ENCODE results near the gene MGAT4A.
"Not testable (repeated sequence)": the region's sequence is repeated elsewhere in the genome, so short reads cannot be mapped to it uniquely, and the experiment has no call there.

Gene MGAT4A

DNA sequence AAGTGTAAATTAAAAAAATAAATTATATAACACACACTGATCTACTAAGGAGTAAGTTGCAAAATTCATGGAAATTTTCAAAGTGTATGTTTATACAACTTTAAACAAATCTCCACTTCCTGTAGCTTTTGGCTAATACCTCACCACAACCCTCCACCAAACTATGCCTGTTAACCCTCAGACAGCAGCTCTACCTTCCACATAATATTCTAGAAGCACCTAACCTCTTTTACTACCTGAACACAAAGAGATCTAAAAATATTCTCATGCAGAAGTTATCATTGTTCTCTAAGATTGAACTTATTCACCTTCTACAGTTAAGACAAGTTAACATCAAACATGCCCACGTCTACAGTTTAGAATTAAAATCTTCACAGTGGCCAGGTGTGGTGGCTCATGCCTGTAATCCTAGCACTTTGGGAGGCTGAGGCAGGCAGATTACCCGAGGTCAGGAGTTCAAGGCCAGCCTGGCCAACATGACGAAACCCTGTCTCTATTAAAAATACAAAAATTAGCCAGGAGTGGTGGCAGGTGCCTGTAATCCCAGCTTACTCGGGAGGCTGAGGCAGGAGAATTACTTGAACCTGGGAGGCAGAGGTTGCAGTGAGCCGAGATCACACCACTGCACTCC, 2.7 kb downstream of the MGAT4A start:
- not testable (repeated sequence) for DNase-seq

DNA sequence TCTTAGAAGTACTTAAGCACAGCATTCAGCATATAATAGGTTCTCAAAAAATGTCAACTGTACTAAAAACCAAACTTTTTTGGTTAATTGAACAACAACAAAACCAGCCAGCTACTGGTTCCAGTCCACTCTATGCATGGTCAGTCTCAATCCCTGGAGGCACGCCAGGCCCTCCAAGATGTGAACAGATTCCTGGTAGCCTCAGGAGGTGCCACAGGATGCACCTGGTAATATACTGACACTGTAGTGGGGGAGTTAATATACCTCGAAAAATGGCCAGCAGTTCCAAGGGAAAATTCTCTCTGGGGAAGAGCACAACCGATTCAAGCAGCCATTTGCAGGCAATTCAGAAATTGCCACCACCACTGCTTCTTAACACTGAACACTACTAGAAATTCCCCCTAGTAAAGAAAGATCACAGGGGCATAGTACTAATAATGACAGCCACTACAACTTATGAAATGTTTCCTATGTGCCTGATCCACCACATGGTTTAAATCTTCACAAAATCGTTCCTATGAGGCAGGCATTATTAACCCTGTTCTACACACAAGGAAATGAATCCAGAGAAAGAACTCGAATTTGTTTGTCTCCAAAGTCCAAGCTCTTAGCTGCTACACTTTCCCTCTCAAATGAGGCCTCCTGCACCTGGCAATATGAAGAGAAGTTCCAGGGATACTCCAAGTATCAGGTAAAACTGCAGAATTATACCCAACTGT, 3.4 kb downstream of the MGAT4A start:
- no peak for DNase-seq

DNA sequence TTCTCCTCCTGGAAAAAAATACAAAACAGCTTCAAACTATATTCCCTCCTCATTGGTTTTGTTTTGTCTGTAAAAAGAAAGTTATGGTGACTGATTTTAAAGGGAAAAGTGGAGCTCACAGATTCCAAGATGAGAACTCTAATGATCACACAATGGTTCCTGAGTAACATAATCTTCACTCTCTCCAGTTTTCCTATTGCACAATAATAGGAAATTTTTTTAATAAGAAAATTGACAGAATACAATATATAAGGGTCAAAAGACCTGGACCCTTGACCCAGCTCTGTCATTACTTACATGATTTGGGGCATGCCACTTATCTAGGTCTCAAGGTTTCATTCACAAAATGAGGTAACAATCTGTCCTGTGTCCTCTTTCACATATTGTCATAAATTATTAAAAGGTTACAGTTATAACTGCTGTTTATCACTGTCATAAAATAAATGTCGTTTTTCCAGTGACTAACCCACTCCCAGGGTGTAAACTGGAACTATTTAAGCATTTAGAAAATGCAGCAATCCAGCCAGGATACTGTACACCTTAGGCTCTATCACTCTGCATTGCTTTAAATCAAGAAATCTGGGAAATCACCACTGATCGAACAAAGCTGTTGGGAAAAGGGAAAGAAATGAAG, 4.1 kb downstream of the MGAT4A start:
- DNase-seq: no peak

DNA sequence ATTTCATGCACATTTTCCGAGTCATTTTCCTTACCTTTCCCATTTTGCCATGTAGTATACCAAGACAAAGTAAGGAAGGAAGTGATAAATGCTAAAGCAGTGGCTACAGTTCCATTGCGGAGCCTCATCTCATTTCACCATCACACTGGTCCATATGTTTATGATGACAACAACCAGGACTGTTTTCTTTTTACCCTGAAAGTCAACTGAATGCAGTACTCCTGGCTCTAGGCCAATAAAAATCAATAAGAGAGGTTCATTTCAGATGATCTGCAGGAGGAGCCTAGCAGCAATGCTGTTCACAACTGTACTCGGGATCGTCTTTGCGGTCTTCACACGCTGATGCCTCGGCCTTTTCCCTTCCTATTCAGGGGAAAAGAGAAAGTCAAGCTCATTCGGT, 4.7 kb downstream of the MGAT4A start:
- no peak for DNase-seq

DNA sequence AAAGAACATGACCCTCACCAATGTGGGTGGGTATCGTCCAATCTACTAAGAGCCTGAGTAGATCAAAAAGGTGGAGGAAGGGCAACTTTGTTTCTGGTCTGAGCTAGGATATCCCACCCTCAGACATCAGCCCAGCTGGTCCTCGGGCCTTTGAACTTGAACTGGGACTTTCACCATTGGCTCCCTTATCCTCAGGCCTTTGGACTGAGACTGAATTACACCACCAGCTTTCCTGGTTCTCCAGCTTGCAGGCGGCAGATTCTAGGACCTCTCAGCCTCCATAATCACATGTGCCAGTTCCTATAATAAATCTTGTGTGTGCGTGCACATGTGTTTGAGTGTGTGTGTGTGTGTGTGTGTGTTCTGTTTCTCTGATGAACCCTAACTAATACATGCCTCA, 10.6 kb downstream of the MGAT4A start:
- DNase-seq: no peak

DNA sequence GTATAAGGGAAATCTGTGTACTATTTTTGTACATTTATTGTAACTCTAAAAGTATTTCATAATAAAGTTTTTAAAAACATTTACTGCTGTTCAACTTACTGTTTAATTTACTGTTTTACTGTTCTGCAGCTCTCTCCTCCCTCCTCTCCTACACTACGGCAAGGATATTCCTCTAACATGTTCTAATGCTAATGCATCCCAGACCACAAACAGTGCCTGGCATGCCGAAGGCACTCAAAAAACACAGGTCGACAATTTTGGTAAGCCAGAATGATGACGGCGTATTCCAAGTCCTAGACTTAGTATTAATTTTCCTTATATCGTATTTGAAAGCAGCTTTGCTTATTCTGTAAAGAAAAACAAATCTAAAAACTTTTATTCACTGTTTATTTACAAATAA, 13.3 kb downstream of the MGAT4A start:
- DNase-seq: no peak

DNA sequence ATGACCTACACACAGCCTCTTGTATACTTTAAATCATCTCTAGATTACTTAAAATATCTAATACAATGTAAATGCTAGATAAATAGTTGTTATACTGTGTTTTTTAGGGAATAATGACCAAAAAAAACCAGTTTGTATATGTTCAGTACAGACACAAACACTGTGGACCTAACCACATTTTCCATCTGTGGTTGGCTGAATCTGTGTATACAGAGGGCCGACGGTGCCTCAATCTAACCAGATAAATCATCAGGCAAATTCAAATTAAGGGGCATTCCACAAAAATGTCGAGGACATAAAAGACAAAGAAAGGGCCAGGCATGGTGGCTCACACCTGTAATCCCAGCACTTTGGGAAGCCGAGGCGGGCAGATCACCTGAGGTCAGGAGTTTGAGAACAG, 14.1 kb downstream of the MGAT4A start:
- DNase-seq: no peak

DNA sequence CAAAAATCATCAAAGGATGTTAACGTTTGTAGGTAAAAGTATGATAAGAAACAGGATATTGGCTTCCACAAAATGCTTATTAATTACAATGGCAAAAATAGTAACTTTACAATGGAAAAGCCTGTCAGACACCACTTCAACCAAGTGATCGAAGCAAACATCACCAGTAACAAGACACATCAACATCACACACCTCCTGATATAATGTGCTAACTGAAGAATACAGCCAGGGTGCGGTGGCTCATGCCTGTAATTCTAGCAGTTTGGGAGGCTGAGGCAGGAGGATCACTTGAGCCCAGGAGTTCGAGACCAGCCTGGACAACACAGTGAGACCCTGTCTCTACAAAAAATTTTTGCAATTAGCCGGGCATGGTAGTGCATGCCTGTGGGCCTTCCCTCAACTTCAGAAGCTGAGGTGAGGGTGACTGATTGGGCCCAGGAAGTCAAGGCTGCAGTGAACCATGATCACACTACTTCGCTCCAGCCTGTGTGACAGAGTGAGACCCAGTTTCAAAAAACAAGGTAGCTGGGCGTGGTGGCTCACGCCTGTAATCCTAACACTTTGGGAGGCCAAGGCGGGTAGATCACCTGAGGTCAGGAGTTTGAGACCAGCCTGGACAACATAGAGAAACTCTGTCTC, 15.0 kb downstream of the MGAT4A start:
- DNase-seq: peak; percentile 15

DNA sequence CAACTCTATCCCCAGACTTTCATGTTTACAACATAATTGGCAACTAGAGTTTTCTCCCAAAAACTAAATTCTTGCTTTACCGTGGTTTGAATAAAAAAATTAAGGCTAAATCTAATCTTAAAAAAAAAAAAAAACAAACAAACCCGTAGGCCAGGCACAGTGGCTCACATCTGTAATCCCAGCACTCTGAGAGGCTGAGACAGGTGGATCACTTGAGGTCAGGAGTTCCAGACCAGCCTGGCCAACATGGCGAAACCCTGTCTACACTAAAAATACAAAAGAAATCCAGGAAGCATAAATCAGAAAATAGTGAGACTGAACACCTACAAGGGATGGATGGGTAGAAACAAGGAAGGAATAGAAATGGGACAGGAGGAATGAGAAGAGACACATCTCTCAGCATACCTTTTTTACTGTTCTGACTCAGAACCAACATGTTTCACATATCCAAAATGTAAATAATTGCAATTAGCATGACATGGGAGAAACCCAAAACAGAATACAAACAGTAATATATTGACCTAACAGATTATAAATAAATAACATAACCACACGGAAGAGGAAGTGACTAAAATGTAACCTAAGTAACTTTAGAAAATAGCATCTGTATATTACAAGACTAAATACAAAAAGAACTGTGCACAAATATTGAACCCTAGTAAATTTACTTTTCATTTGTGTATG, 17.5 kb downstream of the MGAT4A start:
- no peak for DNase-seq

DNA sequence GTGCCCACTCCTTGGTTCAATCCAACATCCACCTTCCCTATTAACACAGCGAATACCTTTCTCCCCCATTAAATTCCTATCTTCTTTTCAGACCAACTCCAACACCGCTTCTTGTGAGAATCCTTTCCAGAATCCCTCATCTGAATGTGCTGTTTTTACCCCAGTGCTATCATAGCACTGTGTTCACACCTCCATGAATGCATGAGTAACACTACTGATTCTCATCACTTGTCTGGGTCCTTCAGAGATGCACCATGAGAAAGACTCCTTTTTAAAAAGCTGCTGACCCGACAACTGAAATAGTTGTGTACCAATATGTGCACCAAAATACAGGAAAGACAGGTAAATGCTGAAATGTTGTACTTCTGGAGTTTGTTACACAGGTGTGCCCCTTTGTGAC, 18.8 kb downstream of the MGAT4A start:
- no peak for DNase-seq

DNA sequence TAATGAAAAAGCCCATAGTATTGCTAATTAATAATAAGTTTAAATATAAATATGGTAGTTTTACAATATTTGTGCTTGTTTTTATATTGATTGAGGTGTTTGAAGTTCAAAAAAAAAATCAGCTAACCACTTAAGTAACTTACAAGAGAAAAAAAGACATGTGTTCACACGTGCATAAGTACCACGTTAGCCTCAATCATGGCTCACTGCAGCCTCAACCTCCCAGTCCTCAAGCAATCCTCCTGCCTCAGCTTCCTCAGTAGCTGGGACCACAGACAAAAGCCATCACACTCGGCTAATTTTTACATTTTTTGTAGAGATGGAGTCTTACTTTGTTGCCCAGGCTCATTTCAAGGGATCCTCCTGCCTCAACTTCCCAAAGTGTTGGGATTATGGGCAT, 19.4 kb downstream of the MGAT4A start:
- DNase-seq: no peak

DNA sequence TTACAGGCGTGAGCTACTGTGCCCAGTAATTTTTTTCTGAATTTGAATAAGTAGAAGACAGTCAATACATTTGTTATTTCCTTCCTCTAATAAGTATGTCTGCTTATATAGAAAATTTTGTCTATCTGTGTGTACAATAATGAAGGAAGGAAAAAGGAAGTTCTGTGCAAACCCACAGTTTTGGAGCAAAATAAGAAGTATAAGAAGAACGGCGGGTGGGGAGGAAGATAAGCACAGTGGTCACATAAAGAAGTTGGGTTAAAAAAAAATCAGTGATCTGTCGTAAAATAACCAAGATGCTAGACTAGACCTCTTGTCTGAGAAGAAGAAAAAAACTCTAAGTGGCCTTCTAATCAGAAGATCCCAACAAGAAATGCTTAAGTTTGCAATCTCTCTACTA, 20.2 kb downstream of the MGAT4A start:
- no peak for DNase-seq

DNA sequence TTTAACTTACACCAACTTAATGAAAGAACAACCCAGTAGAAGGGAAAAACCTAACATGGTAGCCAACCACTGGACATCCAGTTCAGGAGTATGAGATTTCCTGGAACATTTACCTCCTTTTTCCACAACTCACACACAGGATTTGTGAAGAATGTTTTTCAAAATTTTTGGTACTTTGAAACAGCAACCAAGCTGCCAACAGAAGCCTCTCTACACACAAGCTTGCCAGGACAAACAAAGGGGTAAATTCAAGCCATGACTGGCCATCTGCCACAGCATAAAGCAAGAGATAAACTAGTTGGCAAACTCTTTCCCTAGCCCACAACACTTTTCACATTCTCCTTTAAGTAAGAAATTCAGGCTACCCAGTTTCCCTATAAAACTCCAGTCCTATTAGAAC, 21.4 kb downstream of the MGAT4A start:
- DNase-seq: no peak

DNA sequence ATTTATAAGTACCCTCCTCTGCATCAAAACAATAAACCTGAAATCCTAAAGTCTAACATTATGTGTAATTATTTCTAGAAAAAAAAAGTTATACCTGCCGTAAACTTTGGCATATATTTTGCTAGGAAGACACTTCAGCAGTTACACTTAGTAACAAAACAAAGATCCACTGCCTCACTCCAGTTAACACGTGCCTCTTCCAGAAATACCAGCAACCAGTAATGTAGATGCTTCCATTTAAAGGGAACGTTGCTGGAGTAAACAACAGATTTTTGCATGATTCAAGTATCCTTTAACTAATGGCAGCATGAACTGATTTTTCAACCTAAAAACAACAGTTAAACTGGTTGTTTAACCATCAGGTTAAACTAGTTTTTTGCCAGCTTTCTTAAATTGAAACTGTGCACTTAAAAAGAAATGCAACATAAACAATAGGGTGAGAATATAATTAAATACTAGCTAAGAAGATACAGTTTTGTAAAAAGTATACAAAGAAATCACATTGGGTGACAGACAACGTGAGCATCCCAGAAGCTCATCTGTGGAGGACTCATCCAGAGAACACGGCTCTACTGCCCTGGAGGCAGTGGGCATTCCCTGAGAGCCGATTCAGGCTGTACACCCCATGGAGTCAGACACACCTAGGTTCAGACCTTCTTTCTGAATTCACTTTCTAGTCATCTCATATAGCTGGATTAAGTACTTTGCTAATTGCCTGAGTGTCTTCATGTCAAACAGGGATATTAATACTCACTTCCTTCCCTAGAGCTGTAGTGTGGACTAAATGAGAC, 22.3 kb downstream of the MGAT4A start:
- DNase-seq: no peak

DNA sequence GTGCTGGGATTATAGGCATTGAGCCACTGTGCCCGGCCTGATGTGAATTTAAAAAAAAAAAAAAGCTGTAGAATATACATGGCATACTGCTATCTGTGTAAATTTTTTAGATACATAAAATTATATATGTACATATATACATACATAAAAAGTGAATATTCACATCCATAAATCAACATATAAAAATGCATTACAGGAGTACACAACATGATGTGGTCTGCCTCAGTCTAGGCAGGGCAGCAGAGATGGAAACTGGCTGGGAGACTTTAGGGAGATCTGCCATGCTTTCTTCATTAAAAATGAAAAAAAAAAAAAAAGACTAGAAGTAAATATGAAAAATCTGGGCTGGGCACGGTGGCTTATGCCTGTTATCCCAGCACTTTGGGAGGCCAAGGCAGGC, 24.3 kb downstream of the MGAT4A start:
- DNase-seq: no peak

DNA sequence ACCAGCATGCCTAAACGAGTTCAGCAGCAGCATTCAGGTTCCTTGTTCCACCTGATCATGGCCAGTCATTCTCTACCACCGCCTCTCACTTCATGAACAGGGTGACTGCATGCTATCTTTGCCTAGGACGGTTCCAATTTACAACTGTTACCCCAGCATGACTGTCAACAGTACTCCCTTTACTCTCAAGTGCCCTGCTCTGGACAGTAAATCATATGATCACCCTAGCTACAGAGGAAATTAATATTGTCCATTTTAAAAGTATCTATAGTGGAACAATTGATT, 25.7 kb downstream of the MGAT4A start:
- no peak for DNase-seq

DNA sequence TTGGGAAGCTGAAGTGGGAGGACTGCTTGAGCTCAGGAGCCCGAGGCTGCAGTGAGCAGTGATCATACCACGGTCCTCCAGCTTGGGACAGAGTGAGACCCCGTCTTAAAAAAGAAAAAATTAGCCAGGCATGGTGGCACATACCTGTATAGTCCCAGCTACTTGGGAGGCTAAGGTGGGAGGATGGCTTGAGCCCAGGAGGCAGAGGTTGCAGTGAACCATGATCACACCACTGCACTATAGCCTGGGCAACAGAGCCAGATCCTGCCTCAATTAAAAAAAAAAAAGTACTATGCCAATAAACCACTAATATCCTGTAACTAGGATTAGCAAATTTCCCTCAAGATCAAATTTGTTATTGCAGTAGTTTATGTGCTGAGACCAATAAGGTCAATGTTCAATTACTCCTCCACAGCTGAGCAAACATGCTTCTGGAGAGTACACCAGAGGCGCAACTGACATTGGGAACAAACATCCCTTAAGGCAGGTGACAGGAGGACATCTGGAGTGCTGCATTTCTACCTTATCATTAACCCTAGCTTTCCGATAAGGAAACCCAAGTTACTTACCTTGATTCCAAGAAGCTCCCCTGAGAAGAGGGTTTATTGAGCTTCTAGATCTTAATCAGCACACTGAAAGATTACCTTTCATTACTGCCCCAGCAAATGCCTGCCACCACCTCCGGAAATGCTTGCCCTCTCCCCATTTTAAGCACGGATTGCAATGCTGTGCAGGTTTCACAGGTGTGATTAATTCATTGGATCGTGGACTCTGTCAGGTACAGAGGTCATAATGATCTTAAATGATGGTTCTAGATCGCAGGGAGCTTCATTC, 26.2 kb downstream of the MGAT4A start:
- no peak for DNase-seq

DNA sequence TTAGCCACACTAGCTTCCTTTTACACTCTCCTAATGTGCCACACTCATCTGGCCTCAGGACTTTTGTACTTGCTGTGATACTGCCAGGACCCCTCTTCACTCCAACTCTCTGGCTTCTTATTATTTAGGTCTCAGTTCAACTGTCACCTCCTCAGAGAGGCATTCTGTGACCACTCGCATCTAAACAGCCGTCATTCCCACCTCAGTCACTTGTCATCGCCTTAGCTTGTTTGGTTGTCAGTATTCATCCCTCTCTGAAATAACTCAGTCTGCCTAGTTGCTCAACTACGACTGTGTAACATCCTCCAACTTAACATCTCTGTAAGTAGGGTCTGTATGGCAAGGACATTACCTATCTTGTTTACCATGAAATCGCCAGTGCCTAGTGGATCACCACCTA, 27.2 kb downstream of the MGAT4A start:
- no peak for DNase-seq

DNA sequence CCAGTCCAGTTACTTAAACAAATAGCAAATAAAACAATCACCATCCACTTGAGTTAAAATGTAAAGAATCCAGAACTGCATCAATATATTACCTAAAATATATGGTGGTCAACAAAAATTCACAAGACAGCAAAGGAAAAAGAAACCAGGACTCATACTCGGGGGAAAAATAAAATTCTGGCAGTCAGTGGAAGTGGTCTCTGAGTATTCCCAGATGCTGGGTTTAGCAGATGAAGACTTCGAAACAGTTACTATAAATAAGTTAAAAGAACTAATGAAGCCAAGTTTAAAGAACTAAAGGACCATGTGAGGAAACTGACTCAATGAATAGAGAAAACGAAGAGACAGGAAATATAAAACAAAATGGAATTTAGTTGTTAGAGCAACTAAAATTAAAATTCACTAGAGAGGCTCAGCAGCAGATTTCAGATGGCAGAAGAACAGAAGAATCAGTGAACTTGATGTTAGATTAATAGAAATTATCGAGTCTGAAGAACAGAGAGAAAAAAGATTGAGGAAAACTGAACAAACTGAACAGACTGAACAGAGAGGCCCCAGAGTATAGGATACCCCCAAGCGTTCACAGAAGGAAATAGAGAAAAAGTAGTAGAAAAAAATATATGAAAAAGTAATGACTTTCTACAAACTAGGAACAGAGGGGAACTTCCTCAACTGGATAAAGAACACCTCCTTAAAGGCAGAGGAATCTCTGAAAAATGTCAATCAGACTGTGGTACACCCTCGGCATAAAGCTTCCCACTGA, 27.9 kb downstream of the MGAT4A start:
- no peak for DNase-seq

DNA sequence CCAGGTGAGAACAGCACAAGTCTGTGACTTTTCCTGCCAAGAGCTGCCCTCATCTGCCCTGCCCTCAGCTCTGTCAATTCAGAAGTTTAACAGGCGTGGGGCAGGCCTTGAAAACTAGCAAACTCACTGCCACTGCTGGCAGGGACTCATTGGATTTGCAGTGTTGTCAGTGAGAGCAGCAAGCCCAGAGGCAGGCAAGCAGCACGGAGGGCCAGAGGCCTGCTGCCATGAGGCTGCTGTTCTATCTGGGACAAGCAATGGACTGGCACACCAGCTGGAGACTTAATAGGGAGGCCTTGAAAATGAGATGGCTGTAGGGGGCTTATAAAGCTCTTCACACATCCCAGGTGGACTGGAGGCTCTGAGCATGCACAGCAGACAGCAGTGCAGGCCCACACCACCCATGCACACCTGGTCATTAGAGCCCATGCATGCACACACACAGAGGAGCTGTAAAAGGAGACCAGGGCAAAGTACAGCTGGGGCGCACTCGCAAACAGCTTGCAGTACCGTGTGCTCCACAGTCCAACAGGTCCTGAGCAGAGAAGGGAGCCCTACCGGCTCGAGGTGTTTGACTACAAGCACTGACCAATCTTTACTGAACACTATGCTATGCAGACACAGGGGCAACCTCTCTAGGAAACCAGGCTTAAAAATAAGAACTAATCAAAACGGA, 28.7 kb downstream of the MGAT4A start:
- no peak for DNase-seq

DNA sequence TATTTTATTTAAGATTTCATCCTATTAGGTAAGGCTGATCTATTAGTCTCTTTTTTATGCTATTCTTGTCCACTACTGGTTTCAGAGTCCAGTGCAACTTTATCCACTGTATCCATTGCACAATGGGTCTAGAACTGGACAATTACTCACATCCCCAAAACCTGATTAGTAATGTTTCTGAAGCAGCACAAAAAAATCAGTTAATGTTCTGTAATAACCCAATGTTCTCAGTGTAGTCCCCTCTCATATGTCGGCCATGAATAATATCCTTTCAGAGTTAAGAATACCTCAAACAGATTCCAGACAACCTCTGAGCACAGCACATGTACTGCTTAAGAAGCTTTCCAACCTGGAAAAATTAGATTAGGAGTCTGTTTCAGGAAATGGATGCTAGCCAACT, 29.7 kb downstream of the MGAT4A start:
- DNase-seq: no peak

Data from activated CD4-positive, alpha-beta T cell treated with anti-CD3 and anti-CD28 coated beads, Interleukin-2, amount 50 U/mL, for 1 hour (primary cell).